ENCODE measurements around the gene KAT2B.

The KAT2B gene

GRCh38 chr3:20066850-20067617 is 26.8 kb downstream of the KAT2B start:
- no peak for DNase-seq

- DNase-seq: no peak
Observed at GRCh38 chr3:20068512-20069177, 28.4 kb downstream of the KAT2B start.

- DNase-seq: no peak
Observed at GRCh38 chr3:20069178-20069532, 28.9 kb downstream of the KAT2B start.

GRCh38 chr3:20071175-20071574 is 30.9 kb downstream of the KAT2B start:
- DNase-seq: no peak

GRCh38 chr3:20072422-20072821 is 32.2 kb downstream of the KAT2B start:
- DNase-seq: no peak

- DNase-seq: no peak
Observed at GRCh38 chr3:20073068-20073467, 32.8 kb downstream of the KAT2B start.

- no peak for DNase-seq
Observed at GRCh38 chr3:20073683-20074082, 33.4 kb downstream of the KAT2B start.

- DNase-seq: no peak
Observed at GRCh38 chr3:20074226-20075063, 34.2 kb downstream of the KAT2B start.

- no peak for DNase-seq
Observed at GRCh38 chr3:20075197-20075596, 35.0 kb downstream of the KAT2B start.

GRCh38 chr3:20076296-20076997 is 36.2 kb downstream of the KAT2B start:
- no peak for DNase-seq

GRCh38 chr3:20077068-20077467 is 36.8 kb downstream of the KAT2B start:
- DNase-seq: no peak

- DNase-seq: no peak
Observed at GRCh38 chr3:20078194-20078714, 38.0 kb downstream of the KAT2B start.

- no peak for DNase-seq
Observed at GRCh38 chr3:20079621-20080020, 39.4 kb downstream of the KAT2B start.

GRCh38 chr3:20080956-20081554 is 40.8 kb downstream of the KAT2B start:
- DNase-seq: no peak

- no peak for DNase-seq
Observed at GRCh38 chr3:20083253-20083652, 43.0 kb downstream of the KAT2B start.

- DNase-seq: no peak
Observed at GRCh38 chr3:20083953-20084352, 43.7 kb downstream of the KAT2B start.

- DNase-seq: no peak
Observed at GRCh38 chr3:20091331-20092047, 51.2 kb downstream of the KAT2B start.

GRCh38 chr3:20095470-20095869 is 55.2 kb downstream of the KAT2B start:
- DNase-seq: no peak

- DNase-seq: no peak
Observed at GRCh38 chr3:20096135-20096685, 56.0 kb downstream of the KAT2B start.

- no peak for DNase-seq
Observed at GRCh38 chr3:20097015-20097414, 56.8 kb downstream of the KAT2B start.

- no peak for DNase-seq
Observed at GRCh38 chr3:20099060-20099459, 58.8 kb downstream of the KAT2B start.
